Esophagus muscularis mucosa (tissue), 4 donors: ENCODE results near the gene NKD2. TPM values are rescaled to one million over a fixed set of nuclear protein-coding genes. Genes with fewer than 3 reads are reported as not detected.

ENCODE experiments used
- DNase-seq: peaks from one replicate; pipeline ENCODE4 v3.0.0-alpha.2; 2017; ENCODE audit errors: extremely low spot score
- H3K27ac ChIP-seq, 4 donors: fragments of 200-600 bp; sonication (generic); replicated peaks in 1 of 4; 1 replicate in 3 of 4; 2 replicates in 1 of 4; pipeline ENCODE4 v1.5.1; 2016 to 2019; ENCODE audit warnings: mild to moderate bottlenecking in 1 of 4
- H3K27me3 ChIP-seq, 4 donors: fragments of 200-600 bp; sonication (generic); one replicate each; pipeline versions ENCODE4 v1.5.1 to v1.6.0; 2016 to 2019
- H3K36me3 ChIP-seq, 4 donors: fragments of 200-600 bp; sonication (generic); one replicate each; pipeline ENCODE4 v1.5.1; 2016 to 2019
- H3K4me1 ChIP-seq, 4 donors: fragments of 200-600 bp; sonication (generic); one replicate each; pipeline ENCODE4 v1.5.1; 2016 to 2019
- H3K4me3 ChIP-seq, 4 donors: fragments of 200-600 bp; sonication (generic); 1 replicate in 2 of 4; 2 replicates in 2 of 4; pipeline ENCODE4 v1.5.1; 2016 to 2019; ENCODE audit warnings: mild to moderate bottlenecking in 4 of 4, moderate library complexity in 1 of 4
- H3K9me3 ChIP-seq, 4 donors: fragments of 200-600 bp; sonication (generic); 1 replicate in 3 of 4; 2 replicates in 1 of 4; pipeline ENCODE4 v1.5.1; 2016 to 2019
- CTCF ChIP-seq, 3 experiments: fragments of 200-600 bp in 2 of 3; fragments of 450-650 bp in 1 of 3; sonication (generic) in 2 of 3; IDR thresholded peaks; one replicate each; pipeline ENCODE4 v1.5.1; 2017 to 2019; ENCODE audit warnings: antibody characterized with exemption in 3 of 3, mild to moderate bottlenecking in 2 of 3, moderate library complexity in 1 of 3
- EP300 ChIP-seq: sonication (generic); formaldehyde crosslinking; IDR thresholded peaks from one replicate; pipeline ENCODE4 v1.6.1; 2017; ENCODE audit warnings: antibody characterized with exemption
- POLR2A ChIP-seq: fragments of 450-650 bp; IDR thresholded peaks from one replicate; pipeline ENCODE4 v1.6.1; 2017; ENCODE audit warnings: antibody characterized with exemption, moderate library complexity, mild to moderate bottlenecking, low read depth
- POLR2AphosphoS5 ChIP-seq, 2 donors: sonication (generic); formaldehyde crosslinking; IDR thresholded peaks; one replicate each; pipeline ENCODE4 v1.6.1; 2017; ENCODE audit warnings: antibody characterized with exemption in 2 of 2
- WGBS: methylation state at CpG from one replicate; pipeline ENCODE4 v1.1.5; 2018; 5-methylcytosine and 5-hydroxymethylcytosine counted together
- intact Hi-C: fragments of 100-400 bp; cut with DNase I; formaldehyde crosslinking; loops from one replicate; pipeline ENCODE4 v1.15.1; 2023
- total RNA-seq, 4 donors: library from RNA; depleted of rRNA; stranded (reverse); fragments of >200 nt; gene quantifications; one replicate each; pipeline versions ENCODE4 v1.1.0 to v1.2.1, GENCODE V29; 2016

Gene NKD2
- total RNA-seq, 4 donors from 2014 or later = 3.0 to 6.6 (median 5.4) TPM

- intact Hi-C loops = no loop called here
Observed at GRCh38 chr5:1077026-1077425, 68.4 kb downstream of the NKD2 start.

GRCh38 chr5:1077491-1078020, 69.0 kb downstream of the NKD2 start:
- Histone ChIP-seq H3K27me3 (no peaks in the 10 kb centered on the region), H3K4me1 (no peaks in the 10 kb centered on the region), H3K36me3 (peaks cover 31 to 95% (median 86%) of the 10 kb centered on the region in 4 donors), H3K9me3 (no peaks in the 10 kb centered on the region), H3K4me3 (no peak overlapping the region), H3K27ac (no peak overlapping the region)
- no peak for TF ChIP-seq POLR2AphosphoS5 (IDR thresholded peaks at IDR 0.05)
- DNase-seq = no peak
- 92% methylated on average over 24 of the region's 27 CpGs for WGBS
- intact Hi-C loops = no loop called here

More at GRCh38 chr5:1077026-1077425, 68.4 kb downstream of the NKD2 start:
- Histone ChIP-seq H3K27ac (no peak overlapping the region), H3K9me3 (no peaks in the 10 kb centered on the region), H3K4me1 (no peaks in the 10 kb centered on the region), H3K4me3 (no peak overlapping the region), H3K27me3 (no peaks in the 10 kb centered on the region), H3K36me3 (peaks cover 31 to 90% (median 85%) of the 10 kb centered on the region in 4 donors)
- 88% methylated on average over 12 of the region's 19 CpGs for WGBS
- no peak for TF ChIP-seq EP300
- TF ChIP-seq CTCF (IDR thresholded peaks at IDR 0.05) = no peak
- no peak for TF ChIP-seq POLR2AphosphoS5 (IDR thresholded peaks at IDR 0.05)
- TF ChIP-seq POLR2A = no peak
- DNase-seq = no peak

GRCh38 chr5:1078206-1078605, 69.6 kb downstream of the NKD2 start:
- peaks cover 31 to 99% (median 88%) of the 10 kb centered on the region in 4 donors for H3K36me3 ChIP-seq
- intact Hi-C loops = no loop called here
- 100% methylated on average over 5 of the region's 13 CpGs for WGBS

GRCh38 chr5:1078851-1079250, 70.2 kb downstream of the NKD2 start:
- Histone ChIP-seq H3K27ac (no peak overlapping the region), H3K4me1 (no peaks in the 10 kb centered on the region), H3K4me3 (no peak overlapping the region), H3K9me3 (no peaks in the 10 kb centered on the region), H3K36me3 (peaks cover 25 to 99% (median 88%) of the 10 kb centered on the region in 4 donors), H3K27me3 (no peaks in the 10 kb centered on the region)
- intact Hi-C loops = no loop called here
- DNase-seq = no peak
- TF ChIP-seq POLR2A (no peak), POLR2AphosphoS5 (IDR thresholded peaks at IDR 0.05) (no peak), EP300 (no peak), CTCF (IDR thresholded peaks at IDR 0.05) (no peak)
- 92% methylated on average over 5 of the region's 23 CpGs for WGBS

More at GRCh38 chr5:1078206-1078605, 69.6 kb downstream of the NKD2 start:
- Histone ChIP-seq H3K4me3 (no peak overlapping the region), H3K27ac (no peak overlapping the region), H3K27me3 (no peaks in the 10 kb centered on the region), H3K4me1 (no peaks in the 10 kb centered on the region), H3K9me3 (no peaks in the 10 kb centered on the region)
- no peak for DNase-seq
- no peak for TF ChIP-seq CTCF (IDR thresholded peaks at IDR 0.05)
- TF ChIP-seq POLR2AphosphoS5 (IDR thresholded peaks at IDR 0.05) = no peak
- no peak for TF ChIP-seq POLR2A
- no peak for TF ChIP-seq EP300

GRCh38 chr5:1079486-1079885, 70.9 kb downstream of the NKD2 start:
- intact Hi-C loops = no loop called here
- Histone ChIP-seq H3K9me3 (no peaks in the 10 kb centered on the region), H3K4me3 (no peak overlapping the region), H3K27ac (no peak overlapping the region), H3K27me3 (no peaks in the 10 kb centered on the region), H3K36me3 (peaks cover 20 to 99% (median 88%) of the 10 kb centered on the region in 4 donors), H3K4me1 (no peaks in the 10 kb centered on the region)
- WGBS = 96% methylated on average over 14 of the region's 18 CpGs
- DNase-seq = no peak
- TF ChIP-seq POLR2A = no peak
- no peak for TF ChIP-seq POLR2AphosphoS5 (IDR thresholded peaks at IDR 0.05)
- TF ChIP-seq CTCF (IDR thresholded peaks at IDR 0.05) = no peak
- no peak for TF ChIP-seq EP300
